GM12878 (cell line): ENCODE data around the gene FAM120A. TPM values are rescaled to one million over a fixed set of nuclear protein-coding genes. Genes with fewer than 3 reads are reported as not detected.

Experiments used
- ATAC-seq: fragments of 200-7000 bp; cut with Tn5 transposase; 3 replicates; pipeline ENCODE4 v1.9.1; 2020; ENCODE audit warnings: mild to moderate bottlenecking, moderate library complexity
- BruUV-seq: library from RNA; stranded (reverse); fragments of 400-500 nt; replicated peaks from 2 replicates; lab custom pipeline; 2021; lab: Mats Ljungman, UMichigan
- CTCF ChIA-PET: fragments of 300-600 bp; sonication (Branson Sonifier 250); formaldehyde crosslinking; extraction: SDS; loops from one replicate; lab custom pipeline; 2021; ENCODE audit warnings: inconsistent platforms; lab: Yijun Ruan, JAX
- POLR2A ChIA-PET: fragments of 350-600 bp; formaldehyde crosslinking; extraction: SDS; loops from one replicate; lab custom pipeline; 2021; ENCODE audit warnings: inconsistent platforms; lab: Charles Lee
- RAD21 ChIA-PET: fragments of 300-600 bp; sonication (Branson Sonifier 250); formaldehyde crosslinking; loops from one replicate; lab custom pipeline; 2023; ENCODE audit warnings: antibody characterized with exemption; ENCODE audit not compliant: unreplicated experiment; lab: Charles Lee
- SMC1A ChIA-PET: fragments of 300-600 bp; sonication (Branson Sonifier 250); formaldehyde crosslinking; loops from one replicate; lab custom pipeline; 2023; ENCODE audit not compliant: unreplicated experiment, uncharacterized antibody; lab: Charles Lee
- DNase-seq: peaks from one replicate; pipeline ENCODE4 v3.0.0-alpha.2; 2011; ENCODE audit warnings: low read depth, low spot score
- FAIRE-seq: peaks from 3 replicates; lab custom pipeline; 2011; peaks lifted over from hg19 to GRCh38; lab: Jason Lieb, UNC
- H2AFZ ChIP-seq: 2 replicates; pipeline ENCODE4 v1.6.0; 2011; ENCODE audit warnings: low read depth, low read length, control low read depth; ENCODE audit not compliant: control insufficient read depth
- H3K27ac ChIP-seq: 2 replicates; pipeline ENCODE4 v1.5.1; 2011; ENCODE audit warnings: control low read depth; ENCODE audit not compliant: control insufficient read depth, insufficient read depth
- H3K27me3 ChIP-seq, 2 experiments: replicated peaks in 1 of 2; 2 replicates each; pipeline versions ENCODE4 v1.6.0 to v1.6.1; 2011; ENCODE audit warnings: low read length in 1 of 2; ENCODE audit not compliant: control insufficient read depth in 2 of 2, insufficient read depth in 2 of 2
- H3K36me3 ChIP-seq, 2 experiments: 2 replicates each; pipeline ENCODE4 v1.5.1; 2011; ENCODE audit warnings: low read length in 1 of 2; ENCODE audit not compliant: control insufficient read depth in 2 of 2, insufficient read depth in 2 of 2
- H3K4me1 ChIP-seq: 2 replicates; pipeline ENCODE4 v1.6.1; 2011; ENCODE audit warnings: mild to moderate bottlenecking, low read length, moderate library complexity, mixed read lengths; ENCODE audit not compliant: control insufficient read depth, insufficient read depth
- H3K4me2 ChIP-seq: 2 replicates; pipeline ENCODE4 v1.6.0; 2011; ENCODE audit warnings: control low read depth; ENCODE audit not compliant: control insufficient read depth, insufficient read depth
- H3K4me3 ChIP-seq: fragments of 200-600 bp; sonication (generic); 2 replicates; pipeline ENCODE4 v1.5.1; 2016
- H3K79me2 ChIP-seq: 2 replicates; pipeline ENCODE4 v1.6.0; 2011; ENCODE audit warnings: low read length; ENCODE audit not compliant: control insufficient read depth, insufficient read depth
- H3K9ac ChIP-seq: 2 replicates; pipeline ENCODE4 v1.8.0; 2011; ENCODE audit warnings: low read length, control low read depth, mixed read lengths; ENCODE audit not compliant: control insufficient read depth, insufficient read depth
- H3K9me3 ChIP-seq: replicated peaks from 3 replicates; pipeline ENCODE4 v1.5.1; 2011; ENCODE audit warnings: mild to moderate bottlenecking, low read length; ENCODE audit not compliant: control insufficient read depth, insufficient read depth
- H4K20me1 ChIP-seq: 2 replicates; pipeline ENCODE4 v1.6.0; 2011; ENCODE audit not compliant: control insufficient read depth, insufficient read depth
- SRF ChIP-seq, 2 experiments: IDR thresholded peaks; 2 replicates each; pipeline ENCODE4 v1.6.1; 2011; ENCODE audit warnings: low read depth in 2 of 2, low read length in 2 of 2, mild to moderate bottlenecking in 1 of 2, moderate library complexity in 1 of 2
- WGBS: methylation state at CpG from one replicate; pipeline ENCODE4 v1.1.6; 2016; ENCODE audit warnings: low lambda C conversion rate; ENCODE audit not compliant: insufficient replicate concordance, insufficient coverage; ENCODE audit errors: missing lambda C conversion rate; 5-methylcytosine and 5-hydroxymethylcytosine counted together
- in situ Hi-C: fragments of 300-500 bp; cut with MboI; formaldehyde crosslinking; loops from 9 replicates; pipeline ENCODE4 v1.14.3; 2018; ENCODE audit warnings: mixed read lengths
- intact Hi-C: fragments of 100-400 bp; cut with micrococcal nuclease; formaldehyde crosslinking; loops from one replicate; pipeline ENCODE4 v1.14.2; 2022; ENCODE audit not compliant: unreplicated experiment
- polyA plus RNA-seq, 11 experiments: library from polyadenylated mRNA; depleted of rRNA in 4 of 11; unstranded in 6 of 11; stranded (reverse) in 5 of 11; fragments of >200 nt; fragmentation: Nextera tagmentation in 4 of 11; fragmentation: Illumina TruSeq in 1 of 11; extraction: Ambion mirVana in 4 of 11; extraction: Trizol in 1 of 11; gene quantifications; 1 replicate in 1 of 11; 2 replicates in 10 of 11; pipeline versions ENCODE4 v1.2.1 to v1.2.3, GENCODE V29; 2011 to 2016; ENCODE audit warnings: inconsistent platforms in 2 of 11, missing spikeins in 2 of 11, low read depth in 1 of 11
- total RNA-seq, 4 experiments: library from RNA; depleted of rRNA in 3 of 4; stranded (reverse); fragments of >200 nt in 3 of 4; fragmentation: Illumina TruSeq in 1 of 4; extraction: Trizol in 1 of 4; gene quantifications; 2 replicates each; pipeline versions ENCODE4 v1.2.1 to v1.2.3, GENCODE V29; 2013 to 2021
- TF ChIP-seq, protein P1 (sequence below): fragments of 450-650 bp; IDR thresholded peaks from 2 replicates; pipeline ENCODE4 v1.6.1; 2016; ENCODE audit warnings: mild to moderate bottlenecking
- TF ChIP-seq, protein P2 (sequence below): IDR thresholded peaks from 2 replicates; pipeline ENCODE4 v1.6.1; 2011; ENCODE audit warnings: mild to moderate bottlenecking, low read depth, low read length, moderate library complexity; ENCODE audit not compliant: insufficient replicate concordance
- TF ChIP-seq, protein P3 (sequence below): fragments of 450-650 bp; IDR thresholded peaks from 2 replicates; pipeline ENCODE4 v1.6.1; 2018; ENCODE audit warnings: mild to moderate bottlenecking, low read depth, moderate library complexity; ENCODE audit not compliant: partially characterized antibody
- TF ChIP-seq, protein P4 (sequence below): fragments of 450-650 bp; IDR thresholded peaks from 2 replicates; pipeline ENCODE4 v1.6.1; 2017; ENCODE audit warnings: antibody characterized with exemption, mild to moderate bottlenecking, moderate library complexity
- TF ChIP-seq, protein P5 (sequence below): IDR thresholded peaks from 2 replicates; pipeline ENCODE4 v1.6.1; 2011; ENCODE audit warnings: low read depth, mild to moderate bottlenecking, low read length, moderate library complexity, borderline replicate concordance; ENCODE audit errors: extremely low read depth

The FAM120A gene
- total and polyA plus RNA-seq, 10 of the 15 experiments (the other 5 are each of a cell fraction or from before 2014, with no cell fraction given), result 13.1 to 89.6 (median 52.5) TPM

DNA sequence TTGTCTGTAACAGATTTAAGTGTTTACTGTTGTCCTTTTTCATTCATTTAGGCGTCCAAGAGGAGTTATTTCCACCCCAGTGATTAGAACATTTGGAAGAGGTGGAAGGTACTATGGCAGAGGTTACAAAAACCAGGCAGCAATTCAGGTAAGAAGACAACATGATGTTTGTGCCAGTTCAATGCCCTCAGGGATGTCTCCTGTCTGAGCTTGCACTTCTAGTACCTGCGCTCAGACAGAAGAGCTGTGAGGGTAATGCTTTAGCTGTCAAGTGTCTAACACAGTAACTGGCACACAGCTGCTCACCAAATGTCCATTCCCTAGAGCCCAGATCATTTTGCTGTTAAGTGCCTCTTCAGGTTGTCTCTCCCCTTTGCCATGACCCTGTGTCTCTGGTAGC, 110.7 kb downstream of the FAM120A start:
- ChIA-PET POLR2A (no interaction called here), RAD21 (no interaction called here), CTCF (no interaction called here), SMC1A (no interaction called here)
- no peak for ATAC-seq
- intact Hi-C loops, result no loop called here
- H4K20me1 ChIP-seq, result no peaks in the 10 kb centered on the region
- H3K27me3 ChIP-seq, result no peaks in the 10 kb centered on the region
- no peak overlapping the region for H3K27ac ChIP-seq
- no peak for FAIRE-seq
- in situ Hi-C loops, result no loop called here
- H3K9ac ChIP-seq, result no peak overlapping the region
- H3K79me2 ChIP-seq, result 0 out of 2 replicates have a peak, but pooled peaks cover under 1% of the 10 kb centered on the region
- H2AFZ ChIP-seq, result no peak overlapping the region
- peaks cover under 1% of the 10 kb centered on the region for H3K4me1 ChIP-seq
- 72% methylated on average over 2 of the region's 2 CpGs for WGBS
- H3K4me3 ChIP-seq, result no peak overlapping the region
- no peaks in the 10 kb centered on the region for H3K9me3 ChIP-seq
- TF ChIP-seq, protein P1, sequence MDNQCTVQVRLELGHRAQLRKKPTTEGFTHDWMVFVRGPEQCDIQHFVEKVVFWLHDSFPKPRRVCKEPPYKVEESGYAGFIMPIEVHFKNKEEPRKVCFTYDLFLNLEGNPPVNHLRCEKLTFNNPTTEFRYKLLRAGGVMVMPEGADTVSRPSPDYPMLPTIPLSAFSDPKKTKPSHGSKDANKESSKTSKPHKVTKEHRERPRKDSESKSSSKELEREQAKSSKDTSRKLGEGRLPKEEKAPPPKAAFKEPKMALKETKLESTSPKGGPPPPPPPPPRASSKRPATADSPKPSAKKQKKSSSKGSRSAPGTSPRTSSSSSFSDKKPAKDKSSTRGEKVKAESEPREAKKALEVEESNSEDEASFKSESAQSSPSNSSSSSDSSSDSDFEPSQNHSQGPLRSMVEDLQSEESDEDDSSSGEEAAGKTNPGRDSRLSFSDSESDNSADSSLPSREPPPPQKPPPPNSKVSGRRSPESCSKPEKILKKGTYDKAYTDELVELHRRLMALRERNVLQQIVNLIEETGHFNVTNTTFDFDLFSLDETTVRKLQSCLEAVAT, result no peak
- TF ChIP-seq, protein P2, sequence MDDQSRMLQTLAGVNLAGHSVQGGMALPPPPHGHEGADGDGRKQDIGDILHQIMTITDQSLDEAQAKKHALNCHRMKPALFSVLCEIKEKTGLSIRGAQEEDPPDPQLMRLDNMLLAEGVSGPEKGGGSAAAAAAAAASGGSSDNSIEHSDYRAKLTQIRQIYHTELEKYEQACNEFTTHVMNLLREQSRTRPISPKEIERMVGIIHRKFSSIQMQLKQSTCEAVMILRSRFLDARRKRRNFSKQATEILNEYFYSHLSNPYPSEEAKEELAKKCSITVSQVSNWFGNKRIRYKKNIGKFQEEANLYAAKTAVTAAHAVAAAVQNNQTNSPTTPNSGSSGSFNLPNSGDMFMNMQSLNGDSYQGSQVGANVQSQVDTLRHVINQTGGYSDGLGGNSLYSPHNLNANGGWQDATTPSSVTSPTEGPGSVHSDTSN, result no peak
- TF ChIP-seq, protein P3, sequence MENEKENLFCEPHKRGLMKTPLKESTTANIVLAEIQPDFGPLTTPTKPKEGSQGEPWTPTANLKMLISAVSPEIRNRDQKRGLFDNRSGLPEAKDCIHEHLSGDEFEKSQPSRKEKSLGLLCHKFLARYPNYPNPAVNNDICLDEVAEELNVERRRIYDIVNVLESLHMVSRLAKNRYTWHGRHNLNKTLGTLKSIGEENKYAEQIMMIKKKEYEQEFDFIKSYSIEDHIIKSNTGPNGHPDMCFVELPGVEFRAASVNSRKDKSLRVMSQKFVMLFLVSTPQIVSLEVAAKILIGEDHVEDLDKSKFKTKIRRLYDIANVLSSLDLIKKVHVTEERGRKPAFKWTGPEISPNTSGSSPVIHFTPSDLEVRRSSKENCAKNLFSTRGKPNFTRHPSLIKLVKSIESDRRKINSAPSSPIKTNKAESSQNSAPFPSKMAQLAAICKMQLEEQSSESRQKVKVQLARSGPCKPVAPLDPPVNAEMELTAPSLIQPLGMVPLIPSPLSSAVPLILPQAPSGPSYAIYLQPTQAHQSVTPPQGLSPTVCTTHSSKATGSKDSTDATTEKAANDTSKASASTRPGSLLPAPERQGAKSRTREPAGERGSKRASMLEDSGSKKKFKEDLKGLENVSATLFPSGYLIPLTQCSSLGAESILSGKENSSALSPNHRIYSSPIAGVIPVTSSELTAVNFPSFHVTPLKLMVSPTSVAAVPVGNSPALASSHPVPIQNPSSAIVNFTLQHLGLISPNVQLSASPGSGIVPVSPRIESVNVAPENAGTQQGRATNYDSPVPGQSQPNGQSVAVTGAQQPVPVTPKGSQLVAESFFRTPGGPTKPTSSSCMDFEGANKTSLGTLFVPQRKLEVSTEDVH, result no peak
- no peak for TF ChIP-seq SRF (IDR thresholded peaks at IDR 0.05; ENCODE audit: low read depth in 2 of 2, low read length in 2 of 2)
- TF ChIP-seq, protein P4, sequence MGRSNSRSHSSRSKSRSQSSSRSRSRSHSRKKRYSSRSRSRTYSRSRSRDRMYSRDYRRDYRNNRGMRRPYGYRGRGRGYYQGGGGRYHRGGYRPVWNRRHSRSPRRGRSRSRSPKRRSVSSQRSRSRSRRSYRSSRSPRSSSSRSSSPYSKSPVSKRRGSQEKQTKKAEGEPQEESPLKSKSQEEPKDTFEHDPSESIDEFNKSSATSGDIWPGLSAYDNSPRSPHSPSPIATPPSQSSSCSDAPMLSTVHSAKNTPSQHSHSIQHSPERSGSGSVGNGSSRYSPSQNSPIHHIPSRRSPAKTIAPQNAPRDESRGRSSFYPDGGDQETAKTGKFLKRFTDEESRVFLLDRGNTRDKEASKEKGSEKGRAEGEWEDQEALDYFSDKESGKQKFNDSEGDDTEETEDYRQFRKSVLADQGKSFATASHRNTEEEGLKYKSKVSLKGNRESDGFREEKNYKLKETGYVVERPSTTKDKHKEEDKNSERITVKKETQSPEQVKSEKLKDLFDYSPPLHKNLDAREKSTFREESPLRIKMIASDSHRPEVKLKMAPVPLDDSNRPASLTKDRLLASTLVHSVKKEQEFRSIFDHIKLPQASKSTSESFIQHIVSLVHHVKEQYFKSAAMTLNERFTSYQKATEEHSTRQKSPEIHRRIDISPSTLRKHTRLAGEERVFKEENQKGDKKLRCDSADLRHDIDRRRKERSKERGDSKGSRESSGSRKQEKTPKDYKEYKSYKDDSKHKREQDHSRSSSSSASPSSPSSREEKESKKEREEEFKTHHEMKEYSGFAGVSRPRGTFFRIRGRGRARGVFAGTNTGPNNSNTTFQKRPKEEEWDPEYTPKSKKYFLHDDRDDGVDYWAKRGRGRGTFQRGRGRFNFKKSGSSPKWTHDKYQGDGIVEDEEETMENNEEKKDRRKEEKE, result no peak
- TF ChIP-seq, protein P5, sequence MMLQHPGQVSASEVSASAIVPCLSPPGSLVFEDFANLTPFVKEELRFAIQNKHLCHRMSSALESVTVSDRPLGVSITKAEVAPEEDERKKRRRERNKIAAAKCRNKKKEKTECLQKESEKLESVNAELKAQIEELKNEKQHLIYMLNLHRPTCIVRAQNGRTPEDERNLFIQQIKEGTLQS, result no peak
- peaks cover 24 to 35% of the 10 kb centered on the region in 2 experiments for H3K36me3 ChIP-seq
- H3K4me2 ChIP-seq, result no peak overlapping the region
- no TSS peak for BruUV-seq
- no peak for DNase-seq
